Activated CD4-positive, alpha-beta T cell treated with anti-CD3 and anti-CD28 coated beads, Interleukin-2, amount 50 U/mL, for 1 hour (primary cell): ENCODE results near the gene XPNPEP2.
"Not testable (repeated sequence)": the region's sequence is repeated elsewhere in the genome, so short reads cannot be mapped to it uniquely, and the experiment has no call there.

ENCODE experiments used
- DNase-seq: peaks from one replicate; pipeline ENCODE4 v3.0.0-alpha.2; 2020

The XPNPEP2 gene

GRCh38 chrX:129720741-129721140 is 18.0 kb upstream of the XPNPEP2 start:
- DNase-seq: no peak

- DNase-seq: no peak
Measured at GRCh38 chrX:129721414-129721813, 17.4 kb upstream of the XPNPEP2 start.

GRCh38 chrX:129721870-129722269 is 16.9 kb upstream of the XPNPEP2 start:
- DNase-seq: no peak

- DNase-seq: no peak
Measured at GRCh38 chrX:129723511-129723910, 15.3 kb upstream of the XPNPEP2 start.

GRCh38 chrX:129724754-129725153 is 14.0 kb upstream of the XPNPEP2 start:
- no peak for DNase-seq

- peak; percentile 25 for DNase-seq
Measured at GRCh38 chrX:129726307-129727111, 12.3 kb upstream of the XPNPEP2 start.

- no peak for DNase-seq
Measured at GRCh38 chrX:129728061-129728460, 10.7 kb upstream of the XPNPEP2 start.

GRCh38 chrX:129731228-129731627 is 7.6 kb upstream of the XPNPEP2 start:
- DNase-seq: no peak

GRCh38 chrX:129732857-129733256 is 5.9 kb upstream of the XPNPEP2 start:
- DNase-seq: no peak

GRCh38 chrX:129733335-129733734 is 5.4 kb upstream of the XPNPEP2 start:
- DNase-seq: no peak

GRCh38 chrX:129736491-129736890 is 2.3 kb upstream of the XPNPEP2 start:
- DNase-seq: no peak

- DNase-seq: no peak
Measured at GRCh38 chrX:129737916-129738315, 863 bp upstream of the XPNPEP2 start.

- DNase-seq: no peak
Measured at GRCh38 chrX:129739578-129739977, 799 bp downstream of the XPNPEP2 start.

- DNase-seq: no peak
Measured at GRCh38 chrX:129741880-129742758, 3.3 kb downstream of the XPNPEP2 start.

GRCh38 chrX:129742759-129743152 is 4.0 kb downstream of the XPNPEP2 start:
- not testable (repeated sequence) for DNase-seq

- no peak for DNase-seq
Measured at GRCh38 chrX:129743821-129744220, 5.0 kb downstream of the XPNPEP2 start.

- no peak for DNase-seq
Measured at GRCh38 chrX:129744861-129745321, 6.1 kb downstream of the XPNPEP2 start.

- DNase-seq: no peak
Measured at GRCh38 chrX:129746557-129747470, 8.0 kb downstream of the XPNPEP2 start.

GRCh38 chrX:129747533-129747932 is 8.8 kb downstream of the XPNPEP2 start:
- DNase-seq: no peak

GRCh38 chrX:129748305-129748704 is 9.5 kb downstream of the XPNPEP2 start:
- no peak for DNase-seq

- DNase-seq: no peak
Measured at GRCh38 chrX:129749069-129749468, 10.3 kb downstream of the XPNPEP2 start.

- no peak for DNase-seq
Measured at GRCh38 chrX:129750971-129751370, 12.2 kb downstream of the XPNPEP2 start.
